GM12878 (cell line): Measurements from ENCODE around the gene CNTNAP2.

Experiments
- CBX5 ChIP-seq: sonication (generic); IDR thresholded peaks from 2 replicates; pipeline ENCODE4 v1.6.1; 2016; ENCODE audit warnings: low read depth, moderate library complexity, mild to moderate bottlenecking, inconsistent platforms
- FOS ChIP-seq: IDR thresholded peaks from 3 replicates; pipeline ENCODE4 v1.6.1; 2011; ENCODE audit warnings: borderline replicate concordance; ENCODE audit not compliant: insufficient read length; ENCODE audit errors: extremely low read depth
- HDAC6 ChIP-seq: fragments of 200-600 bp; sonication (generic); IDR thresholded peaks from one replicate; pipeline ENCODE4 v1.8.0; 2017; ENCODE audit warnings: antibody characterized with exemption; ENCODE audit not compliant: unreplicated experiment
- MYC ChIP-seq: IDR thresholded peaks from 2 replicates; pipeline ENCODE4 v1.6.1; 2011; ENCODE audit warnings: mild to moderate bottlenecking, low read length, moderate library complexity, inconsistent platforms; ENCODE audit not compliant: insufficient read depth, insufficient replicate concordance, insufficient read length, severe bottlenecking
- NFIC ChIP-seq: IDR thresholded peaks from 2 replicates; pipeline ENCODE4 v1.6.1; 2012; ENCODE audit warnings: low read depth, mild to moderate bottlenecking, inconsistent platforms, low read length, moderate library complexity
- SP1 ChIP-seq: IDR thresholded peaks from one replicate; pipeline ENCODE4 v1.6.1; 2011; ENCODE audit warnings: low read depth, low read length

DNA sequence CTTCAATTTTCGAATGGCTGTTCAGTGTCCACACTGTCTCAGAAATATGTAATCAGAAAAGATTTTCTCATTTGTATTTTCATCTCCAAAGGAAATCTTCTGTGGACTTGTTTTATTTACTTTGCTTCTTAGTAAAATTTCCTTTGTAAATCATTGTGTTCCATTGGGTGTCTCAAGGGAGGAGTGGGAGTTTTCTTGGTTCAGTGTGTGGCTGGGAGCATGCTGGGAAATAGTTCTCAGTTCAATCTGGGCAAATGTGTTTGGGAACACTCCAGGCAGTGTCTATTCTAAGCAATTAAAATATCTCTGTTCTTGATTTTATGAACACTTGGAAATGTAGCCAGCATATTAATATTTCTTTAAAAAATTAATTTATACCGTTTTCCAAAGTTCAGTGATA is 1019.8 kb downstream of the CNTNAP2 start:
- TF ChIP-seq NFIC (no peak), HDAC6 (no peak), FOS (no peak), MYC (no peak), CBX5 (no peak), SP1 (no peak)
